Astrocyte of the cerebellum (primary cell): Measurements from ENCODE around the gene RRM2.
"Not testable (repeated sequence)": the region's sequence is repeated elsewhere in the genome, so short reads cannot be mapped to it uniquely, and the experiment has no call there.

Source experiments
- DNase-seq: peaks from one replicate; pipeline ENCODE4 v3.0.0-alpha.2; 2011; ENCODE audit warnings: low read depth
- H3K4me3 ChIP-seq: 2 replicates; pipeline ENCODE4 v1.5.1; 2011; ENCODE audit warnings: mild to moderate bottlenecking, low read depth, low read length, moderate library complexity
- CTCF ChIP-seq: IDR thresholded peaks from 2 replicates; pipeline ENCODE4 v1.5.1; 2012; ENCODE audit warnings: low read length, low read depth, moderate library complexity, mild to moderate bottlenecking; ENCODE audit errors: missing control alignments
- in situ Hi-C: cut with HindIII; loops from 2 replicates; pipeline ENCODE4 v1.10.0; 2017; ENCODE audit warnings: low sequenced_read_pairs

RRM2 gene

GRCh38 chr2:10097352-10098148, 25.0 kb upstream of the RRM2 start:
- peak; percentile 97 for TF ChIP-seq CTCF

GRCh38 chr2:10101491-10101890, 21.0 kb upstream of the RRM2 start:
- no peak overlapping the region for H3K4me3 ChIP-seq
- TF ChIP-seq CTCF = no peak
- DNase-seq = no peak
- in situ Hi-C loops = no loop called here

More at GRCh38 chr2:10097352-10098148, 25.0 kb upstream of the RRM2 start:
- no peak overlapping the region for H3K4me3 ChIP-seq
- DNase-seq = no peak
- in situ Hi-C loops = no loop called here

- TF ChIP-seq CTCF = no peak
- in situ Hi-C loops = no loop called here
- no peak overlapping the region for H3K4me3 ChIP-seq
- DNase-seq = no peak
These were observed 19.4 kb upstream of the RRM2 start for GRCh38 chr2:10103179-10103578.

- DNase-seq, H3K4me3 ChIP-seq, in situ Hi-C loops: not testable (repeated sequence)
These were observed 17.6 kb upstream of the RRM2 start for GRCh38 chr2:10104906-10105305.

GRCh38 chr2:10109311-10109710, 13.2 kb upstream of the RRM2 start:
- TF ChIP-seq CTCF = no peak
- in situ Hi-C loops = no loop called here
- DNase-seq = no peak
- H3K4me3 ChIP-seq = no peak overlapping the region

GRCh38 chr2:10119027-10119325, 3.6 kb upstream of the RRM2 start:
- in situ Hi-C loops = no loop called here
- no peak for DNase-seq
- TF ChIP-seq CTCF = no peak
- H3K4me3 ChIP-seq = no peak overlapping the region

- no peak for TF ChIP-seq CTCF
- no peak for DNase-seq
- in situ Hi-C loops = loop anchor here (5.0 to 10.0 kb wide), 2 partner anchors 313 to 545 kb away; no protein-coding TSS in a partner anchor
- peak overlapping the region; percentile 67 for H3K4me3 ChIP-seq
These were observed 2.9 kb upstream of the RRM2 start for GRCh38 chr2:10119601-10120157.
